SK-N-MC (cell line): ENCODE measurements around the gene WAC.

Source experiments
- EZH2 ChIP-seq: fragments of 200-600 bp; sonication (generic); IDR thresholded peaks from one replicate; pipeline ENCODE4 v1.6.1; 2017; ENCODE audit warnings: antibody characterized with exemption
- FOXP2 ChIP-seq: optimal IDR thresholded peaks from 2 replicates; pipeline ENCODE3; 2011; ENCODE audit warnings: mild to moderate bottlenecking, moderate library complexity; ENCODE audit not compliant: insufficient read depth; ENCODE audit errors: extremely low read length, control extremely low read depth
- POLR2AphosphoS5 ChIP-seq: IDR thresholded peaks from 2 replicates; pipeline ENCODE4 v1.6.1; 2012; ENCODE audit warnings: mild to moderate bottlenecking, low read depth, low read length, borderline replicate concordance

GRCh38 chr10:28600056-28600455 lies 67.1 kb downstream of the WAC start:
- TF ChIP-seq FOXP2 (no peak), POLR2AphosphoS5 (no peak), EZH2 (no peak)
